ENCODE measurements around the gene MOSPD3. TPM values are rescaled to one million over a fixed set of nuclear protein-coding genes. Genes with fewer than 3 reads are reported as not detected.

The MOSPD3 gene
- total RNA-seq, 1 donor from 2014 or later = 2.6 TPM

- H3K4me1 ChIP-seq (ENCODE audit: control insufficient read depth in 3 of 3, insufficient read depth in 3 of 3, low read length in 3 of 3) = peaks cover 4 to 14% (median 6%) of the 10 kb centered on the region in 3 donors
- peak overlapping the region in 2 of 3 donors; percentile 9 to 49 for H3K4me3 ChIP-seq (ENCODE audit: low read length in 3 of 3)
- H3K36me3 ChIP-seq (ENCODE audit: control insufficient read depth in 3 of 3, insufficient read depth in 3 of 3, low read length in 3 of 3) = peaks cover 0 to 3% (median 0%) of the 10 kb centered on the region in 3 donors
- H3K9me3 ChIP-seq (ENCODE audit: control insufficient read depth in 3 of 3, low read length in 3 of 3) = no peaks in the 10 kb centered on the region
- H3K27ac ChIP-seq (ENCODE audit: low read depth, low read length) = no peak overlapping the region
- no peak overlapping the region for H3K9ac ChIP-seq (ENCODE audit: low read depth in 1 of 3, low read length in 3 of 3)
- peaks cover 11 to 32% (median 23%) of the 10 kb centered on the region in 3 donors for H3K27me3 ChIP-seq (ENCODE audit: control insufficient read depth in 3 of 3, insufficient read depth in 3 of 3, low read length in 3 of 3)
Measured at GRCh38 chr7:100568896-100569844, 43.2 kb upstream of the MOSPD3 start.

- peaks cover 11 to 38% (median 36%) of the 10 kb centered on the region in 3 donors for H3K27me3 ChIP-seq (ENCODE audit: control insufficient read depth in 3 of 3, insufficient read depth in 3 of 3, low read length in 3 of 3)
- H3K4me3 ChIP-seq (ENCODE audit: low read length in 3 of 3) = no peak overlapping the region
Measured at GRCh38 chr7:100570954-100571828, 41.1 kb upstream of the MOSPD3 start.

GRCh38 chr7:100571829-100572116 is 40.6 kb upstream of the MOSPD3 start:
- Histone ChIP-seq H3K9me3 (ENCODE audit: control insufficient read depth in 3 of 3, low read length in 3 of 3) (no peaks in the 10 kb centered on the region), H3K27ac (ENCODE audit: low read depth, low read length) (no peak overlapping the region), H3K27me3 (ENCODE audit: control insufficient read depth in 3 of 3, insufficient read depth in 3 of 3, low read length in 3 of 3) (peaks cover 11 to 43% (median 40%) of the 10 kb centered on the region in 3 donors)

More at GRCh38 chr7:100570954-100571828, 41.1 kb upstream of the MOSPD3 start:
- Histone ChIP-seq H3K36me3 (ENCODE audit: control insufficient read depth in 3 of 3, insufficient read depth in 3 of 3, low read length in 3 of 3) (peaks cover 14 to 16% (median 15%) of the 10 kb centered on the region in 3 donors), H3K27ac (ENCODE audit: low read depth, low read length) (no peak overlapping the region), H3K4me1 (ENCODE audit: control insufficient read depth in 3 of 3, insufficient read depth in 3 of 3, low read length in 3 of 3) (peaks cover 4 to 14% (median 6%) of the 10 kb centered on the region in 3 donors), H3K9ac (ENCODE audit: low read depth in 1 of 3, low read length in 3 of 3) (no peak overlapping the region), H3K9me3 (ENCODE audit: control insufficient read depth in 3 of 3, low read length in 3 of 3) (no peaks in the 10 kb centered on the region)

GRCh38 chr7:100572281-100572948 is 39.9 kb upstream of the MOSPD3 start:
- Histone ChIP-seq H3K27me3 (ENCODE audit: control insufficient read depth in 3 of 3, insufficient read depth in 3 of 3, low read length in 3 of 3) (peaks cover 11 to 43% (median 40%) of the 10 kb centered on the region in 3 donors), H3K9ac (ENCODE audit: low read depth in 1 of 3, low read length in 3 of 3) (no peak overlapping the region), H3K9me3 (ENCODE audit: control insufficient read depth in 3 of 3, low read length in 3 of 3) (no peaks in the 10 kb centered on the region), H3K4me3 (ENCODE audit: low read length in 3 of 3) (no peak overlapping the region), H3K36me3 (ENCODE audit: control insufficient read depth in 3 of 3, insufficient read depth in 3 of 3, low read length in 3 of 3) (peaks cover 25 to 26% (median 26%) of the 10 kb centered on the region in 3 donors), H3K27ac (ENCODE audit: low read depth, low read length) (no peak overlapping the region), H3K4me1 (ENCODE audit: control insufficient read depth in 3 of 3, insufficient read depth in 3 of 3, low read length in 3 of 3) (peaks cover 4 to 14% (median 6%) of the 10 kb centered on the region in 3 donors)

More at GRCh38 chr7:100571829-100572116, 40.6 kb upstream of the MOSPD3 start:
- Histone ChIP-seq H3K9ac (ENCODE audit: low read depth in 1 of 3, low read length in 3 of 3) (no peak overlapping the region), H3K4me3 (ENCODE audit: low read length in 3 of 3) (no peak overlapping the region), H3K36me3 (ENCODE audit: control insufficient read depth in 3 of 3, insufficient read depth in 3 of 3, low read length in 3 of 3) (peaks cover 20 to 21% (median 21%) of the 10 kb centered on the region in 3 donors), H3K4me1 (ENCODE audit: control insufficient read depth in 3 of 3, insufficient read depth in 3 of 3, low read length in 3 of 3) (peaks cover 4 to 14% (median 6%) of the 10 kb centered on the region in 3 donors)

GRCh38 chr7:100572949-100573675 is 39.2 kb upstream of the MOSPD3 start:
- Histone ChIP-seq H3K27me3 (ENCODE audit: control insufficient read depth in 3 of 3, insufficient read depth in 3 of 3, low read length in 3 of 3) (peaks cover 11 to 49% (median 40%) of the 10 kb centered on the region in 3 donors), H3K9ac (ENCODE audit: low read depth in 1 of 3, low read length in 3 of 3) (no peak overlapping the region), H3K9me3 (ENCODE audit: control insufficient read depth in 3 of 3, low read length in 3 of 3) (no peaks in the 10 kb centered on the region), H3K36me3 (ENCODE audit: control insufficient read depth in 3 of 3, insufficient read depth in 3 of 3, low read length in 3 of 3) (peaks cover 32 to 33% (median 33%) of the 10 kb centered on the region in 3 donors), H3K27ac (ENCODE audit: low read depth, low read length) (no peak overlapping the region), H3K4me1 (ENCODE audit: control insufficient read depth in 3 of 3, insufficient read depth in 3 of 3, low read length in 3 of 3) (peaks cover 4 to 14% (median 6%) of the 10 kb centered on the region in 3 donors), H3K4me3 (ENCODE audit: low read length in 3 of 3) (no peak overlapping the region)

- Histone ChIP-seq H3K4me3 (ENCODE audit: low read length in 3 of 3) (no peak within 1 kb of the TSS), H3K27me3 (ENCODE audit: control insufficient read depth in 3 of 3, insufficient read depth in 3 of 3, low read length in 3 of 3) (peaks cover 11 to 50% (median 44%) of the 10 kb centered on the region in 3 donors), H3K36me3 (ENCODE audit: control insufficient read depth in 3 of 3, insufficient read depth in 3 of 3, low read length in 3 of 3) (peaks cover 39 to 40% (median 40%) of the 10 kb centered on the region in 3 donors), H3K9me3 (ENCODE audit: control insufficient read depth in 3 of 3, low read length in 3 of 3) (no peaks in the 10 kb centered on the region), H3K4me1 (ENCODE audit: control insufficient read depth in 3 of 3, insufficient read depth in 3 of 3, low read length in 3 of 3) (peaks cover 4 to 11% (median 6%) of the 10 kb centered on the region in 3 donors), H3K9ac (ENCODE audit: low read depth in 1 of 3, low read length in 3 of 3) (no peak within 1 kb of the TSS), H3K27ac (ENCODE audit: low read depth, low read length) (no peak within 1 kb of the TSS)
Measured at GRCh38 chr7:100573691-100574361, 38.5 kb upstream of the MOSPD3 start, which contains the start of gene SAP25. Gene SAP25 (minus strand): TSS chr7:100573900. CDS start chr7:100573742, 158 bp downstream.

- Histone ChIP-seq H3K9ac (ENCODE audit: low read depth in 1 of 3, low read length in 3 of 3) (no peak overlapping the region), H3K9me3 (ENCODE audit: control insufficient read depth in 3 of 3, low read length in 3 of 3) (no peaks in the 10 kb centered on the region), H3K4me3 (ENCODE audit: low read length in 3 of 3) (no peak overlapping the region), H3K36me3 (ENCODE audit: control insufficient read depth in 3 of 3, insufficient read depth in 3 of 3, low read length in 3 of 3) (peaks cover 45% of the 10 kb centered on the region in 3 donors), H3K4me1 (ENCODE audit: control insufficient read depth in 3 of 3, insufficient read depth in 3 of 3, low read length in 3 of 3) (peaks cover 4 to 7% (median 6%) of the 10 kb centered on the region in 3 donors), H3K27me3 (ENCODE audit: control insufficient read depth in 3 of 3, insufficient read depth in 3 of 3, low read length in 3 of 3) (peaks cover 11 to 43% (median 37%) of the 10 kb centered on the region in 3 donors), H3K27ac (ENCODE audit: low read depth, low read length) (no peak overlapping the region)
Measured at GRCh38 chr7:100574362-100575205, 37.8 kb upstream of the MOSPD3 start.

- Histone ChIP-seq H3K27ac (ENCODE audit: low read depth, low read length) (no peak overlapping the region), H3K4me3 (ENCODE audit: low read length in 3 of 3) (no peak overlapping the region), H3K27me3 (ENCODE audit: control insufficient read depth in 3 of 3, insufficient read depth in 3 of 3, low read length in 3 of 3) (peaks cover 11 to 43% (median 41%) of the 10 kb centered on the region in 3 donors), H3K4me1 (ENCODE audit: control insufficient read depth in 3 of 3, insufficient read depth in 3 of 3, low read length in 3 of 3) (peaks cover 1 to 2% (median 1%) of the 10 kb centered on the region in 3 donors), H3K9ac (ENCODE audit: low read depth in 1 of 3, low read length in 3 of 3) (no peak overlapping the region), H3K36me3 (ENCODE audit: control insufficient read depth in 3 of 3, insufficient read depth in 3 of 3, low read length in 3 of 3) (peaks cover 49 to 52% (median 51%) of the 10 kb centered on the region in 3 donors), H3K9me3 (ENCODE audit: control insufficient read depth in 3 of 3, low read length in 3 of 3) (no peaks in the 10 kb centered on the region)
Measured at GRCh38 chr7:100575206-100575631, 37.1 kb upstream of the MOSPD3 start.
